Stimulated activated CD8-positive, alpha-beta memory T cell treated with anti-CD3 and anti-CD28 coated beads, Interleukin-12 subunit alpha, Interleukin-12 subunit beta, amount 100 ng/mL, for 4 hours (primary cell): ENCODE results near the gene DGCR6L.
"Not testable (repeated sequence)": the region's sequence is repeated elsewhere in the genome, so short reads cannot be mapped to it uniquely, and the experiment has no call there.

Source experiments
- DNase-seq: peaks from one replicate; pipeline ENCODE4 v3.0.0-alpha.2; 2020; ENCODE audit warnings: low read depth

DGCR6L gene

DNA sequence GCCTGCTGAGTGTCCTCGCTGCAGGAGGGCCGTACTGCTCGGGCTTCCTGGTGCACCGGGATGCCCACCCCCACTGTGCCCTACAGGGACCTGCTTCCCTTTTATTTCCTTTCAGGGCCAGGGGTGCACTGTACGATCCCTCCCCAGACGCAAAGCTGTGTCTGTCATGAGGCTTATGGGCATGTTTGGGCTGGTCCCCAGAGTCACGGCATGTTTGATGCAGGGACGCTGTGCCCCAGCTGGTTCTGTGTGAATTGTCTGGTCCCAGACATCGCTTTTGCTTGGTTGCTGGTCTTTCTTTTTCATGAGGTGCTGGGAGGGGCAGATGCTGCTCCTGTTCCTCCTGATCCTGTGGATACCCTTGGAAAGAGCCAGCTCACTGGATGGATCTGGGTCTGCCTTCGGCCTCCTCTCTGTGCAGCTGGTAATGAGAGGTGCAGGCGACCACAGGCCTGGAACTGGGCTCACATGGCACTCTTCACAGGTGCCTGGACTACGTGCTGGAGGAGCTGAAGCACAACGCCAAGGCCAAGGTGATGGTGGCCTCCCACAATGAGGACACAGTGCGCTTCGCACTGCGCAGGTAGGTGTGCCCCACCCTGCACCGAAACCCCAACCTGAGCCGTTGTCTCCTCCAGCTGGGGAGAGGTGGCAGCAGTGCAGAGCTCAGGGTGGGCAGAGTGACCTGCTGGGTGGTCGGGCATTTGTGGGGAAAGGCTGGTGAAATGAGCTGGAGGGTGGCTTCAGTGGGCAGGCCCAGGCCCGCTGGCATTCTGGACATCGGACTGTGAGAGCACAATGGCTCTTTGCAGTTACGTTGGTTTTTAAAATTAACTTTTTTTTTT, 10.8 kb downstream of the DGCR6L start:
- not testable (repeated sequence) for DNase-seq

DNA sequence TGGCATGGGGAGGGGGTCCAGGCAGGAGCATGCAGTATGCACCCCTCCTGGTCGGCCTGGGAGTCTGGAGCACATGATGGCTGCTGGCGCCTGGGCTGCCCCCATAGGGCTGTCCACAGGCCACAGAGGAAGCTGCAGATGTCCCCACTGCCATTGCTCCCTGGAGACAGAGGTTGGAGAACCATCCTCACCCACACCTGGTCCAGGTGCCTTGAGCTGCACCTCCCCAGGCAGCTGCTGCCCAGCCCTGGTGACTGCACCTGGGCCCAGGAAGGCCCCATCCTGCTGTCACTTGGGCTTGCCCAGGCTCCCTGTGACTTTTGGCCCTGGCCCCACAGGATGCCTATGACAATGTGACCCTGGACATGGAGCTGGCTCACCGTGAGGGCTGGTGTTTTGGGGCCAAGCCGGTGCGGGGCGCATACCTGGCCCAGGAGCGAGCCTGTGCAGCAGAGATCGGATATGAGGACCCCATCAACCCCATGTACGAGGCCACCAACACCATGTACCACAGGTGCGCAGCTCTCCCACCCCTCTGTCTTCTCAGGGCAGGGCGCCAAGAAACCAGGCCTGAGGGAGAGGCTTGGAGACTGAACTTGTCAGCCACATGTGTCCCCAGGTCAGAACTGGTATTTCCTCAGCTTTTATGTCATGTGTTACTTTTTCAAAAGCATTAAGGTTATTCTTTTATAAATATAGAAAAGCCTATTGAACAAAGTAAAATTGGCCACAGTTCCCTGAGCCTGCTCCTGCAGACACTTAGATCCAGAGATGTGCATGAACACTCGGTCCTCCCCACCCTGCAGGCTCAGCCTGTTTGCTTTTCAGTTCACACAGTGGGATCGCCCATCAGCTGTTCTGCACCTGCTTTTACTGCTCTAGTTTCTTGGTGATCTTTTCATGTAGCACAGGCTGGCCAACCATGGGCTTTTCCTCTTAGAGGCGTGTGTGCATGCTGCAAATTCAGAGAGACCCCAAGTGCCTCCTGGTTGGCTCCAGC, 12.1 kb downstream of the DGCR6L start:
- not testable (repeated sequence) for DNase-seq

DNA sequence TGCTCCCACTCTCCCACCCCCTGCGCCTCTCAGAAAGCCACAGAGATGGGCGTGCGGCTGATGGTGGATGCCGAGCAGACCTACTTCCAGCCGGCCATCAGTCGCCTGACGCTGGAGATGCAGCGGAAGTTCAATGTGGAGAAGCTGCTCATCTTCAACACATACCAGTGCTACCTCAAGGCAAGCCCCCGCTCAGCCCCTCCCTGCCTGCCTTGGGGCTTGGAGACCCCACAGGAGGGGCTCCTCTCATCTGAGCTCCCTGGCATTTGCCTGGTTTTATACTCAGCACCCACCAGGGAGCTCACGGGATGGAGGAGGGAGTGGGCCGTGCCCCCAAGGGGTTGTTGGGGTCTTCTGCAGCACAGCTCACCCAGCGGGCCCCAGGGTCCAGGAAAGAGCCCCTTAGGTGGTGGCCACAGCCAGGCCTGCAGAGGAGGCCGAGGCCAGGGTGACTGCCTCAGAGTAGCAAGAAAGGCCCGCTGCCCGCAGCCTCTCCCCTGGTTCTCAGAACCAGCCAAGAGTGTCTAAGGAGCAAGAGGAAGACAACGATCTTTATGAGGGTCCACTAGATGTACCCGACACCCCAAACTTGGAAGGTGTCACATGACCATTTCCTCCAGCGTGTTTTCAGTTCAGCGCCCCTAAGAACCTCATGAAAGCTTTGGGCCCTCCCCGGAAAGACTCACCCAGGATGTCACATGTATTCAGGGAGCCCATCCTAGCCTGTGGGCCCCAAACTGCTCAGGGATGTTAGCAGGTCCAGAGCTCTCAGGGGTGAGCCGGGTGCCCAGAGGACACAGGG, 13.0 kb downstream of the DGCR6L start:
- DNase-seq, result not testable (repeated sequence)

DNA sequence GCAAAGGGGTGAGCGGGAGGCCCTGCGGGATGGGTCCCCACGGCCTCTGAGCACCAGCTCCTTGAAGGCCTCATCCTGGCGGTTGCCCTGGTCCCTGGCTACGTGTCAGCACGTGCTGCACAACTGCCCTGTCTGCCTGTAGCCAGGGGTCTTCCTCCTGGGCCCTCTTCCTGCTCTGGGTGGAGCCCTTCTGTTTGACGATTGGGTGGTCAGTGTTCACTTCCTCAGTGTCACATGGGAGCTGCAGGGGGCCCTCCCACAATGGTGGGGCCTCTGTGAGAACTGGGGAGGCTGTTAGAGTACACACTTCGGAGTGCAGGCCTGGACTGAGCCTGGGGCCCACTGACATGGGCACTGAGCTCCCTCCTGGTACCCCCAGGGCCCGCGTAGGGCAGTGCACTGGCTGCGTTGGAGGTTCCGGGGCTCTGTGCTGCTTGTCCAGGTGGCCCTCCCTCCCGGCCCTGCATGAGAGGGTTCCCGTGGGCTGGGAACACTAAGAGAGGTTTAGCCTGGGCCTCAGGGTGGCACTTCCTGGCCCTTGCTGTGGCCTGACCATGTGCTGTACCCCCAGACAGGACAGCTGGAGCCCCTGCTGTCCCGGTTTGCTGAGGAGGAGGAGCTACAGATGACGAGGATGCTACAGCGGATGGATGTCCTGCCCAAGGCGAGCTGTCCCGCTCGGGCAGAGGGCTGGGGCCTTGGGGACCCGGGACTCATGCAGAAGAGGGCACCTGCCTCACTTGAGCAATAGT, 13.8 kb downstream of the DGCR6L start:
- DNase-seq, result no peak

DNA sequence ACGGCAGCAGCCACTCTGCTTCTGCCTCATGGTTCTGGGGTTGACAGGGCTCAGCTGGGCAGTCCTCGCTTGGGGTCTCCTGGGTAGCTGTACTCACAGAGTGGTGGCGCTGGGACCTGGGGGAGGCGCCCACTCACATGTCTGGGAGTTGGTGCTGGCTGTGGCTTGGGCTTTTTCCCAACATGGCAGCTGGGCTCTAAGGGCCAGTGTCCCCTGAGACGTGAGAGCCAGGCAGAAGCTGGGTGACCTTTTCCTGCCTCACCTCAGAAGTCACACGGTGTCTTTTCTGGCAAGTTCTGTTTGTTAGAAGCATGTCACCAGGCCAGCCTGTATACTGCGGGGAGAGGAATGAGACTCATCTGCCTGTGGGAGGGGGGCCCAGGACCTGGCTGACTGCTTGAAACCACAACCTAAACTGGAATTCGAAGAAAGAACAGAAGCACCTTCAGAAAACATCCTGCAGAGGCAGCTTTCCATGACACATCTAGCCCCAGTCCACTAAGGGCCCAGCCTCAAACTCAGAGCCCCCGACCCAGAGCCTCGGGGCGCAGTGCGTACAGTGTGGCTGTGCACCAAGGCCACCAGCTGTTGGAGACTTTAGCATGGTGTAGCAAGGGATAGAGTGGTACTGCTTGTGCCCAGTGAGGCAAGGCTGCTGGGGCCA, 14.5 kb downstream of the DGCR6L start:
- not testable (repeated sequence) for DNase-seq

DNA sequence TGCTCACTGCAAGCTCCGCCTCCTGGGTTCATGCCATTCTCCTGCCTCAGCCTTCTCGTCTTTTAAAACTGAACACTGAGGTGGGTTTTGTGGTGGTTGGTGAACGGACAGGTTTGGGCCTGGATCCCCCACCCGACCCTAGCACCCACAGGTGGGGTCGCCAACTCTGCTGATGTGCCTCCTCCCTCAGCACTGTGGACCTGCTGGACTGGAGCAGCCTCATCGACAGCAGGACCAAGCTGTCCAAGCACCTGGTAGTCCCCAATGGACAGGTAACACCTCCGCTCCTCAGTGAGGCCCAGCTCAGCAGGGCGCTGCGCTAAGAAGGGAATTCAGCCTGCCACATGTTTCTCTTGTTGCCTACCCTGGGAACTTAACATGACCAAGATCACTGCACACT, 15.2 kb downstream of the DGCR6L start:
- no peak for DNase-seq

DNA sequence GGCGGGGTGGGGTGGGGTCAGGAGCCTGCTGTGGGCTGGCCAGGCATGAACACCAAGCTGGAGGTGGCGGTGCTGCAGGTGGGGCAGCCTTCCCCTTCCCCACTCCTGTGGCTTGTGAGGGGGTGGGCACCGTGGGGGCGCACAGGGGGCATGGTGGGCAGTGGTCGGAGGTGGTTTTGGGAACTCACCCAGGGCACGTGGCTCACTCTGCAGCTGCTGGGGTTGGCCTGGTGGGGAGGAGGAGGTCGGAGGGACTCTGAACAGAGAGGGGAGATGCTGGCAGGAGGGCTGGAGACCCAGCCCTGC, 16.7 kb downstream of the DGCR6L start:
- not testable (repeated sequence) for DNase-seq

DNA sequence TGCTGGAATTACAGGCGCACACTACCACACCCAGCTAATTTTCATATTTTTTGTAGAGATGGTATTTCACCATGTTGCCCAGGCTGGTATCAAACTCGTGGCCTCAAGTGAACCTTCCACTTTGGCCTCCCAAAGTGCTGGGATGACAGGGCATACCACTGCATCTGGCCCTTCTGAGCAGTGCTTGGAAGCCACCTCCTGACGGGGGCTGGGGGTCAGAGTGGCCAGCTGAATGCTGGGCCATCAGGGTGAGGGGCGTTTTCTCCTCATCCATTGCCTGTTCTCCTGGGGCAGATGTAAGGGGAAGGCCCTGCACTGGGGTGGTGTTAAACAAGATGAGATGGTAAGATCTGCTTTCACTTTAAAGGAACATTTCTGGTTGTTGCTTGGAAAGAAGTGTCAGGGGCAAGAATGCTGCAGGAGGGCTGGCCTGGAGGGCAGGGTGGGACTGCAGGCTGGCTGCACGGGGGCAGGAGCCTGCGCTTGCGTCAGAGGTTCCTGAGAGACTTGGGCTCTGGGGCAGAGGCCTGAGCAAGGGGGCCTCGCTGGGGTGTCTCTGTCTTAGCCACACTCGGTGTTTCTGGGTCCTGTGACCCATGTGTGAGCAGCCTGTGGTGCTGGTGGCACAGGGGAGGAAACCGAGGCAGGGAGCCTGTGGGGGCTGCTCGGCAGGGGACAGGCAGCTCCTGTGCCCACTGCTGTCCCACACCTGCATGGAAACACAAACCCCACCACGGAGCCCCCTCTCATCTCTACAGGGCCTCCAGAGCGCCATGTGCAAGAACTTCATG, 17.2 kb downstream of the DGCR6L start:
- no peak for DNase-seq

DNA sequence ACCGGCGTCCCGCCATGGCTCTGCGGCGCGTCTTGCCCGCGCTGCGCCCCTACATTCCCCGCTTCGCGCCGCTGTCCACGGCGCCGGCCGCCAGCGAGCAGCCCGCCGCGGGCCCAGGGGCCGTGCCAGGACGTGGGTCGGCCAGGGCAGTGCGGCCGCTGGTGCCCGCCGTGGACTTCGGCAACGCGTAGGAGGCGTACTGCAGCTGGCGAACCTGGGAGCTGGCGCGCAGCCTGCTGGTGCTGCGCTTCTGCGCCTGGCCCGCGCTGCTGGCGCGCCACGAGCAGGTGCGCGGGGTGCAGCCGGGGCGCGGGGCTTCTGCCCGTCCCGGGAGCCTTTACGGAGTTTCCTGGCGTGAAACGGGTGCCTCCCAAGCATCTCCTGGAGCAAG, 20.1 kb downstream of the DGCR6L start:
- no peak for DNase-seq

DNA sequence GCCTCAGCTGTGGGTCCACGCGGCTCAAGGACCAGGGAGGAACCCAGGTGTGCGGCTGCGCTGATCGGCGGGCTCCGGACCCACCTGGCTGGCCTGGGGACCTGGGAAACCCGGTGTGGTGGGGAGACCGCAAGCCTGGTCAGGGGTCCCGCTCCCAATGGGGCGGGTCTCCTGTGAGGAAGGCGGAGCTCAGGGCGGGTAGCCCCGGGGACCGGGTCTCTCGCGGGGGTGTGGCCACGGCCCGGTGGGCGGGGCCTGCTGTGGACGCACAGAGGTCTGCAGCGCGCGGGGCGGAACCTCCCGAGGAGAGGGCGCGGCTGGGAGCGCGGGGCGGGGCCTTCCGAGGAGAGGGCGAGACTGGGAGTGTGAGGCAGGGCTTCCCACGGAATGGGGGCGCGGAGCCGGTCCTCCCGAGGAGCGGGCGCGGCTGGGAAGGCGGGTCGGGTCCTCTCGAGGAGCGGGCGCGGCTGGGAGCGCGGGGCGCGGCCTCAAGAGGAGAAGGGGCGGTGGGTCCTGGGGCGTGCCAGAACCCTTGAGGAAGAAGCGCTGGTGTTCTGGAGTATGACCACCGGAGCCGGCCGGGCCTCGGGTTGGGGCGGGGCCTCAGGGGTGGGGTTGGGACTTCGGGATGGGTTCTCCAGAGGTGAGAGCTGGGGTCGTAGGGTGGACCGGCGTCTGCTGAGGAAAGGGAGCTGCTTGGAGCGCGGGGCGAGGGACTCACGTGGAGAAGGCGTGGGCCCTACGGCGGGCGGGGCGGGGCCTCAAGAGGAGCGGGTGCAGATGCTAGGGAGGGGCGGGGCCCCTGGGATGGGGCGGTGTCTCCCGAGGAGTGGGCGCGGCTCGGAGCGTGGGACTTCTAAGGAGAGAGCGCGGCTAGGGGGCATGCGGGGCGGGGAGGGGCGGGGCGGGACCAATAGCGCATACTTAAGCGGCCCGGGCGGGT, 20.8 kb downstream of the DGCR6L start:
- DNase-seq, result peak; percentile 82

DNA sequence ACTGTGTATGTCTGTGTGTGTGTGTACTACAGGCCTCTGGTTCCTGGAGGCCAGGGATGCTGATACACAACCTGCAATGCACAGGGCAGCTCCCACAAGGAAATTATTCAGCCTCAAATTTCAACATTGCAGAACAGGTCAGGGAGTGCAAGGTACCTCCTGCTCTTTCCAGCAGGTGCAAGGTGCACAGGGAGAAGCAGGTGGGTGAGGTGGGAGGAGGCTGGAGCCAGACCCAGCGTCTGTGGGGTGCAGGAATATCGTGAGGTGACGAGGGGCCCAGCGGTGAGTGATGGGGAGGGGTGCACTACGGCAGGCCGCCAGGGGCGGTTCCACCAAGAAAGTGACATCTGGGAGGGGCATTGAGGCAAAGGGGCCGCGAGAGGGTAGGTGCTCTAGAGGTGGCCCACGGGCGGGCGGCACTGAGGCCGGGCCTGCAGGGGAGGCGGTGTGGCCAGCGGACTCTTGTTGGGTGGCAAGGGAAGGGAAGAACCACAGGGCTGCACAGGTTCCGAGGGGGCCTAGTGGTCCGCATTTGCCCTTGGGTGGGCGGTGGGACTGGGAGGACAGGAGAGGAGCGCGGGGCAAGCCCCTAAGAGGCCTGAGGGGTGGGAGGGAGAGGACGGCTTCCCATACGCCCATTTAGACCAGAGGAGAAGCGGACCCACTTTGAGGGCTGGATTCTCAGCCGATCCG, 21.6 kb downstream of the DGCR6L start:
- DNase-seq, result no peak

DNA sequence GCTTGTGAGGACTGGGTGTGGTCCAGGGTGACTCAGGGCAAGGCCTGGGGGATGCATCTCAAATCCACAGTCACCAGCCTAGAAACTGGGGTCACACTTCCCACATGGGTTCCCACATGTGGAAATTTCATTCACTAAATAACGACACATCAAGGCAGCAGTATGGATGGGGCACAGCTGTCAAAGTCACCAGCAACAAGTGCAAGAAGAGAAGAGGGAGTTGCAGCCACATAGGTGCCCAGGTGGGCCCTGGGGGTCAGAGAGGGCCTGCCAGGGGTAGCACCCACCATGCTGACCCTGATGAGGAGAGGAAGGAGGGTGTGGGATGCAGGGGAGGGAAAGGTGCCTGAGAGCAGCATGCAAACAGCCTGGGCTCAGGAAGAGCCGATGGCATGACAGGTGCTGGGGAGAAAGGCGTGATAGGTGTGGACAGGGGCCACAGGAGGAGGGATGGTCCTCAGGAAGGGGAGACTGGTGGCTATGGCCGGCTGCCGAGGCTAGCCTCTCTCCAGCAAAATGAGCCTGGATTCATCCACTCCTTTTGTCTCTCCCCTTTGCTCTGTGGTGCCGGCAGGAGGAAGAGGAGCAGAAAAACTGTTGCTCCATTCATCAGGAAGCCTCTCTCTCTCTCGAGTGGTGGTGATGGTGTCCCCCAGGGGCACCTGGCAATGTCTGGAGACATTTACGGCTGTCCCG, 22.3 kb downstream of the DGCR6L start:
- no peak for DNase-seq

DNA sequence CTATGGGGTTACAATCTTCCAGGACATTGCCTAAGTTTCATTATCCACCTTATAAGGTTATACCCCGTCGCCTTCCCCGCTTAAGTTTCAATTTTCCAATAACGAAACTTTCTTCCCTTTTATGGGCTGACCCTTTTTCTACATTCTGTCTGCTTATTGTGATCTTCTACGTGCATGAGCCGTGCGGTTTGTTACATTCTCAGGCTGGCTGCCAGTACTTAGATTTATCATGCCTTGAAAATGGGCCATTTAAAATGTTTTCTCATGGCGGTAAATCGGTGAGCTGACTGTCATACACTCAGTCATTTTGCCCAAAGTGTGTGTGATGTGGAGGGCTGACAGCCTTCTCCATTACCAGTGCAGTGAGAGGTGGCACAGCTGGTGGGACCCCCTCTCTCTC, 23.3 kb downstream of the DGCR6L start:
- no peak for DNase-seq

DNA sequence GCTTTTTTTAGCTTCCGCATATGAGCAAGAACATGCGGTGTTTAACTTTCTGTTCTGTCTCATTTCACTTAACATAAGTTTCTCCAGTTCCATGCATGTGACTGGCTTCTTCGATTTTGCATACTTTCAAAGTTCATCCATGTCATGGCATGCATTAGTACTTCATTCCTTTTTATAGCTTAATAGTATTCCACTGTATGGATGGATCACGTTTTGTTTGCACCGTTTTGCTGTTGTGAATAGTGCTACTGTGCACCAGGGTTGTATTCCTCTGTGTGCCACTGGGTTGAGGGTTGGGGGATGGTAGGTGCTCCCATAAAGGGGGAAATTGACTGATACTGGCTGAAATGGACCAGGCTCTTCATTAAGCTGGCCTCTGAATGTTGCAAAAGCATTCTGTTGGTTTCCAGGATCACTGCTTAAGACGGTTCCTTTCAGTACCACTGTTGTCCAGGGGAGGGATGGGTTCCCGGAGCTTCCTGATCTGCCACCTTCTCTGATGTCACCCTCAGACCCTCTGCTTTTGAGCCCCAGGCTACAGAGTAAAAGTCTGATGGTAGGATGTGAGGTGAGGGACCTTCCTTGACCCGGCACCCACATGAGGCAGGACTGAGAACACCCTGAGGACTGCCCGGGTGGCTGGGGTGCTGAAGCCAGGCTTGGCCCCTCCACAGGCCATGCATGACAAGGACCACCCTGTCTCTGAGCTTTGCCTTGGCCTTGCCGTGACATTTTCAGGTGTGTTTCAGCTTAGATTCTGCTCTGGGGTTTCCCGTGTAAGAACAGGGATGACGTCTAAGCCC, 24.4 kb downstream of the DGCR6L start:
- no peak for DNase-seq

DNA sequence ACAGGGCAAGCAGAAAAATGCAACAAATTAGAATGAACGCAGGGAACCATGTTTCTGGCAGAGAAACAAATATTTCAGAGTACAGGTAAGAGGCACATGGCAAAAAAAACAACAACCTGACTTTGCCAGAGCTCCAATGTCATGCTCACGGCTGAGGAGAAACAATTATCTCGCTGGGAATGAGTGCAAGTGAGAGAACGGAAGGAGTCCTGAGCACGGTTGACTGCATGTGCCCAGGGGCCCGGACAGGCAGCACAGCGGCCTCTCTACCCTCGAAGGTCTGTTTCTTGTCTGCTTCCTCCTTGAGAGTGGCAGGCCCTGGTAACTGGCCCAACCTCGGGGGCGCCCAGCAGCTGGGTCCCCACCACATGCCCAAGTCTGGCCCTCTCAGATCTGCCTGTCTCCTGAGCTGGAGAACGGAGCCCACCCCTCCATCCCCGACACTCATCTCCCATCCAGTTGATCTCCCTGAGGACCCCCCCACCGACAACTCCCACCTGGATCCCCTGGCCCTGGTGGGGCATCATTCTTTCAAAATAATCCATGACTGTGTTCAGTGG, 27.1 kb downstream of the DGCR6L start:
- no peak for DNase-seq

DNA sequence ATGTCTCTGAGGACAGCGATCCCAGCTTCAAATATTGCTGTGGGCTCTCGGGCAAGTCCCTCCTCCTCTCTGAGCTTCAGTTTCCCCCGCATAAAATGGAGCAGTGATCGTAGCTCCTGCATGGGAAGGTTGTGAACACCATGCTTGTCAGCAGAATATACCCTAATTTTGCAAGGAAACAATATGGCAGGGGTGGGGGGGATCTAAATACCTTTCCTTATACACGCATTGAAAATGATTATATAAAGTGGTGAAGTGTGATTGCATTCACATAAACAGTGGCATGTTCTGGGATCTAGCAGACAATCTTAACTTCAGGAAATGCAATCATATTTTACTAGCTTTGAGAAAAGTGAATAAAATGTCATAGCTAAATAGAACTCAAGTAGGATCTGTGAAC, 27.8 kb downstream of the DGCR6L start:
- DNase-seq, result no peak
